UCSD-AML1 (cell line): Measurements from ENCODE around the gene GPRC5D.

Experiments
- DNase-seq: peaks from one replicate; lab custom pipeline; 2025; ENCODE audit not compliant: unreplicated experiment; lab: John Stamatoyannopoulos, UW

Gene GPRC5D

GRCh38 chr12:12908711-12909110 is 43.3 kb downstream of the GPRC5D start:
- DNase-seq, result no peak

GRCh38 chr12:12908252-12908651 is 43.7 kb downstream of the GPRC5D start:
- DNase-seq, result no peak

DNA sequence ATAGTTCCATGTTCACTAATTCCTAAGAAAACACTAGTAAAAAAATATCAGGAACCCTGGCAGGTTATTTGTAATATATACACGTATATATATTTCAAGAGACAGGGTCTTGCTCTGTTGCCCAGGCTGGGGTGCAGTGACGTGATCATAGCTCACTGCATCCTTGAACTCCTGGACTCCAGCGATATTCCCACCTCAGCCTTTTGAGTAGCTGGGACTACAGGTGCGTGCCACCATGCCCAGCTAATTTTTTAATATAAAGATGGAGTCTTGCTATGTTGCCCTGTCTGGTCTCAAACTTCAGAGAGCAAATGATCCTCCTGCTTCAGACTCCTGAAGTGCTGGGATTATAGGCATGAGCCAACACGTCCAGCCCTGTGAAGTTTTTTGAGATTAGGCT is 44.4 kb downstream of the GPRC5D start:
- DNase-seq, result no peak

GRCh38 chr12:12903642-12904609 is 48.0 kb downstream of the GPRC5D start:
- peak; percentile 40 for DNase-seq

GRCh38 chr12:12902036-12902435 is 49.9 kb downstream of the GPRC5D start:
- no peak for DNase-seq

DNA sequence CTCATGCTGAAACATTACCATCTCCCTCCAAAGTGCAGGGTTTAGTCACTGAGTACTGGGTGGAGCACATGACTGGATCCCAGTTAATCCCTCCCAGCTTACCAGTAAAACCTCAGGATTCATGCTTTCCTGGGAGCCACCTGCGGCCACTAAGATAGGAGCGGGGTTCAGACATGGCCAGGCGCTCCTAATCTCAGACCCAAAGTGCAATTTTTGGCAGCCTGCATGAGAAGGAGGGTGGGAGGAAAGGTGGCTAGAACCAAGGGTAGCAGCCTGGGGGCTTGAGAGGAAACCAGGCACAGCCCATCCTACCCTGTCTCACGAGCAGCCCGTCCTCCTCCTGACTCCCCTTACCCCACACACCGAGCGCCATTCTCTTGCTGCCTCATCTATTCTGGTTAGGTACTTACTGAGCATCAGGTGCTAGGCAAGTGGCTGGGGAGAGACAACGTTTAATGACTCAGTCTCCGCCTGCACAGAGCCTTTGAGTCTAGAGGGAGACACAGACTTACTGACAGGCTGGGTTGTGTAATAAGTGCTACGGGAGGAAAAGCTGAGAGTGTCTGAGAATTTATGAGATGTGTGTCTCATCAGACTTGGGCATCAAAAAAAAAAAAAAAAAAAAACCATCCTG is 50.7 kb downstream of the GPRC5D start:
- DNase-seq, result no peak

DNA sequence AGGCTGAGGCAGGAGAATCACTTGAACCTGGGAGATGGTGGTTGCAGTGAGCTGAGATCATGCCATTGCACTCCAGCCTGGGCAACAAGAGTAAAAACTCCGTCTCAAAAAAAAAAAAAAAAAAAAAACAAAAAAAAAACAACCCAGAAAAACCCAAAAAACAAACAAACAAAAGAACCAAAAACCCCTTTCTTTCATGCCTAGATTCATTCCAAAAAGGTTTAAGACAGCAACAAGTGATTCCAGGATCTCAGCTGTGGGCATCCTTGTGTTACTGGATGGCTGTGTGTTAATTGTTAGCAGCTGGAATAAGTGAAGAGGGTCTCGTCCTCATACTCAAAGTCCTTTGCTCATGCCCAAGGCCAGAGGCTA is 51.2 kb downstream of the GPRC5D start:
- no peak for DNase-seq

DNA sequence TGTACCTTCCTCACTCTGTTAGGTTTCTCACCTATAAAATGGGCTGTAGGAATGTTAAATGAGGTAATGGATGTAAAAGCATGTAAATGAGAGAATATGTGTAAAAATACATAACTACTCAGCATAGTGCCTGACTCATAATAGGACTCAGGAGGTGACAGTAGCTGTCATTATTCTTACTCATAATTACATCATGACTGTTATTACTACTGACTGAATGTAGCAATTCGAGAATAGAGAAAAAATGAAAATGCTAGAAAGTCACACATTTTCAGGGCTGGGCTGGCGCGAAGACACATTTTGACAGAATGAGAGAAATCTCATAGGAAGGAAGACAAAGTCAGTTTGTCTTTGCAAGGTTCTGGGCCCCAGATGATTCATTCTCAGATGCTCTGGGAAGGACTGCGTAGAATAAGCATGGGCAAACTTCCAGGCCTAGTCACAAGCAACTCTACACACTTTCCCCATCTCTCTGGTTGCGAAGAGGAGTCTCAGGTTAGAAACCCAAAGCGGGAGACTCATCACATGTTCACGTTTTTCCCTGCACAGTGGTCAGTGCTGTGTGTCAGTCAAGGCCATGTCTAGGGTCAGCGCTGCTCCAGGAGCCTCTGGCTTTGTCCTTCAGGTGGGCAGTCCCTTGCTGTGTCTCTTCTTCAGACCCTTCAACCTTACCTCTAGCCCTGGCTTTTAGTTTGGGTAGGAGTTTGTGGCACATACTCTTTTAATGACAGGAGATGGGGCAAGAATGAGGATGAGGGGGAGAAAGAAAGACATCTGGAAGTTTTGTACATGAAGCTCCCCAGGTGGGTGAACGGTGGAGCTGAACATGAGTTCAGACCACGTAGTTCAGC is 52.2 kb downstream of the GPRC5D start:
- no peak for DNase-seq

DNA sequence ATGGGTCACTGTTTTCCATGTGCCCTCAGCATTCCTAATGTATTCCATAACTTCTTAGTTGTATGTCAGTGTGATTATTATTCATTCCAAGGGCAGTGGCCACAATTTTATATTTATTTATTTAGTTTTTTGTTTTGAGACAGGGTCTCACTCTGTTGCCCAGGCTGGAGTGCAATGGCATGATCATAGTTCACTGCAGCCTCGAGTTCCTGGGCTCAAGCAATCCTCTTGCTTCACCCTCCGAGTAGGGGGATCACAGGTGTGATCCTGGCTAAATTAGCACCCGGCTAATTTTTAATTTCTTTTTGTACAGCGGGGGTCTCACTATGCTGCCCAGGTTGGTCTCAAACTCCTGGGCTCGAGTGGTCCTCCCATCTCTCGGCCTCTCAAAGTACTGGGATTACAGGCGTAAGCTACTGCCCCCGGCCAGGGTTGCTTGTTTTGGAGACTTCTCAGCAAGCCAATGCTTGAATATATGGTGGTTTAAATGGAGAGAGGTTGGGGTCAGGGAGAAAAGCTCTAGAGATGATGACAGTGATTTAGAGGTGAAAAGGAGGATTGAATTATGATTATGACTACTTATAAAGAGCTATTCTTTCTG is 53.0 kb downstream of the GPRC5D start:
- no peak for DNase-seq

DNA sequence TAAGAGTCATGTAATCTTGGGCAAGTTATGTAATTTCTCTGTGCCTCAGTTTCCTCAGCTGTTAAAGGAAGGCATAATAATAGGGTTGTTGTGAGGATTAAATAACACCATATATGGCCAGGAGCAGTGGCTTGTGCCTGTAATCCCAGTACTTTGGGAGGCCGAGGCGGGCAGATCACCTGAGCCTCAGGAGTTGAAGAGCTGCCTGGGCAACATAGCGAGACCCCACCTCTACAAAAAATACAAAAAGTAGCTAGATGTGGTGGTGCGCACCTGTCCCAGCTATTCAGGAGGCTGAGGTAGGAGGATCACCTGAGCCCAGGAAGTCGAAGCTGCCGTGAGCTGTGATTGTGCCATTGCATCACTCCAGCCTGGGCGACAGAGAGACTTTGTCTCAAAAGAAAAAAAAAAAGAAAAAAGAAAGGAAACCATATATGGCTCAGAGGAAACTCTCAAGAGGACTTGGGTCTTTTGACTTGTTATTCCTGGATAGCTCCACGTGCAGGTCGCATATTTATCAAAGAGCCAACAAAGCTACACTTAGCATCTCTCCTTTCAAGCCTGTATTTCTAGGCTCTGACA is 53.7 kb downstream of the GPRC5D start:
- DNase-seq, result no peak

DNA sequence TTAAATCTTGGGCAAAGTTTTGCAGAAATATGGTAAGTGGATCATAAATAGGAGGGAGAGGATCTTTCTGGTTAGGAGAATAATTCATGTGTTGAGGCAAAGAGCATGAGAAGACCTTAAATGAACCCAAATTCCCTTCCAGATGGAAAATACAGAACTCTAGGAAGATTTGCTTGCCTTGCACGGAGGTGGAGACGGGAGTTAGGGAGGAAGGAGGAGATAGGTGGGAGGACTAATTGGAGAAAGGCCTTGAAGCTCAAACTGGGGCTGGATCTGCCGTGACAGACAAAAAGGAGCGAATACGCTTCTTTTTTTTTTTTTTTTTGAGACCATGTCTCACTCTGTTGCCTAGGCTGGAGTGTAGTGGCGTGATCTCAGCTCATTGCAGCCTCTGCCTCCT is 54.7 kb downstream of the GPRC5D start:
- no peak for DNase-seq

GRCh38 chr12:12896260-12896659 is 55.7 kb downstream of the GPRC5D start:
- DNase-seq, result no peak

DNA sequence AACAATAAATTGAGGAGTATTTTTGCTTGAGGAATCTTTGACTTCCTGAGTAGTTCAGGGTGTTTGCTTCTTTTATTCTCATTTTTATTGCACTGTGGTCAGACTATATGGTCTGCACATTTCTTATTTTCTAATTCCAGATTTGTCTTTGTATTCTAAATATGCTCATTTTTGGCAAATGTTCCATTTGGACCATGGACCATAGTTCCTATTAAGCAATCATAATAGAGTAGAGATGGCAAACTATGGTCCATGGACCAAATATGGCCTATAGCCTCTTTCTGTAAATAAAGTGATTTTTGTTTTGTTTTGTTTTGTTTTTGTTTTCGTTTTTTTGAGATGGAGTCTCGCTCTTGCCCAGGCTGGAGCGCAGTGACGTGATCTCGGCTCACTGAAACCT is 58.5 kb downstream of the GPRC5D start:
- no peak for DNase-seq

DNA sequence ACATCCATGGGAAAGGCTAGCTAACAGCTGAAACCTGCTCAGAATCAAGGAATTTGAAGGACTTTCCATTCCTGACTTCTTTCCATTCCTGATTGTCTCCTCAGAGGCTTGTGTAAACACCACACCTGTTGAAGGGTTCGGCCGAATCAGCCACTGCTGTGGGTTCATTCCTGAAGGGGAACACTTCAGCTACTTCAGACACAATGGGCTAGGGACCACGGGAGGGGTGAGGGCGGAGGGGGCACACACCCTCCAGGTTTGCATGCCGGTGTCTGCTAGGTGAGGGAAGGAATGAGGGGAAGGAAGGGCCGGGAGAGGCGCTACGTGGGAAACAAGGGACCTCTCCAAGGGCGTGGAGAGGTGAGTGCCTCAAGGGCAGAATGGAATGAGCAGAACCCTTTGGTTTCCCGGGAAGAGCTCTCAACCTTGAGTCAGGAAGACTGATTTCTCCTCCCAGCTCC is 59.3 kb downstream of the GPRC5D start:
- DNase-seq, result no peak

DNA sequence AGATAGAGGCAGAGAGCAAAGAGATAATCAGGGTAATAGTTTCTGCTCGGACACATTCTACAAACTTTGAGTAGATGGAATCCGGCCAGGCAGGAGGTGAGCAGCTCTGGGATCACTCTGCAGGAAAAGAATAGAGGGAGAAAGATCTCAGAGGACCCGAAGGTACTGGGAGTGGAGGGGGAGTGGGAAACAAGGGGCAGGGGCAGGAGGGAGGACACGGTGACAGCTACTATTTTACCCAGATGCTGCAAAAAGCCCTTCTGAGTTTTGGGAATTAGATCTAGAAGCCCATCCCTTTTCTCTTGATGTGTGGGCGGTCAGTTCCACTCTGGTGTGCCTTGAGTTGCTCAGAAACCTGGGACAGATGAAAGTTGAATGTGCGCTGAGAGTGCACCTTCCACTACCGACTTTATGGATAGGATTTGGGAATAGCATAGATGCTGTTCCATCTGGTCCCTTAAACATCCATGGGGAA is 60.1 kb downstream of the GPRC5D start:
- no peak for DNase-seq

GRCh38 chr12:12891080-12891880 is 60.7 kb downstream of the GPRC5D start, which contains the start of gene GPRC5A:
Gene GPRC5A, plus strand, starts transcription at chr12:12891562. Its CDS starts 16,688 bp downstream, at chr12:12908250.
- DNase-seq, result peak; percentile 29
